ENCODE results near the gene CRACDL. TPM values are rescaled to one million over a fixed set of nuclear protein-coding genes. Genes with fewer than 3 reads are reported as not detected.

CRACDL gene
- total RNA-seq, 1 donor from 2014 or later, result 17.8 TPM

- Histone ChIP-seq H3K36me3 (no peaks in the 10 kb centered on the region), H3K27ac (no peak overlapping the region), H3K4me1 (peaks cover 9% of the 10 kb centered on the region), H3K9me3 (no peaks in the 10 kb centered on the region), H3K4me3 (no peak overlapping the region), H3K27me3 (ENCODE audit: low read depth) (no peaks in the 10 kb centered on the region)
- intact Hi-C loops (cut with DNase I), result no loop called here
- DNase-seq (no peak), ATAC-seq (no peak)
- no peak for TF ChIP-seq CTCF (IDR thresholded peaks at IDR 0.05)
These were observed 63.5 kb downstream of the CRACDL start for GRCh38 chr2:98872526-98872925.

GRCh38 chr2:98871506-98871905, 64.5 kb downstream of the CRACDL start:
- Histone ChIP-seq H3K4me3 (no peak overlapping the region), H3K27ac (no peak overlapping the region)
- no peak for ATAC-seq

GRCh38 chr2:98870516-98871158, 65.4 kb downstream of the CRACDL start:
- Histone ChIP-seq H3K4me3 (no peak overlapping the region), H3K27ac (peak overlapping the region; percentile 46), H3K9me3 (no peaks in the 10 kb centered on the region), H3K36me3 (no peaks in the 10 kb centered on the region), H3K27me3 (ENCODE audit: low read depth) (no peaks in the 10 kb centered on the region), H3K4me1 (peaks cover 9% of the 10 kb centered on the region)
- intact Hi-C loops (cut with DNase I), result no loop called here
- no peak for TF ChIP-seq CTCF (IDR thresholded peaks at IDR 0.05)
- DNase-seq, result no peak
- no peak for ATAC-seq

More at GRCh38 chr2:98871506-98871905, 64.5 kb downstream of the CRACDL start:
- intact Hi-C loops (cut with DNase I), result no loop called here
- DNase-seq, result no peak
- Histone ChIP-seq H3K9me3 (no peaks in the 10 kb centered on the region), H3K36me3 (no peaks in the 10 kb centered on the region), H3K27me3 (ENCODE audit: low read depth) (no peaks in the 10 kb centered on the region), H3K4me1 (peaks cover 9% of the 10 kb centered on the region)
- no peak for TF ChIP-seq CTCF (IDR thresholded peaks at IDR 0.05)

- no peak for TF ChIP-seq CTCF (IDR thresholded peaks at IDR 0.05)
- H3K9me3 ChIP-seq, result no peaks in the 10 kb centered on the region
- intact Hi-C loops (cut with DNase I), result no loop called here
- H3K36me3 ChIP-seq, result no peaks in the 10 kb centered on the region
- H3K4me1 ChIP-seq, result peaks cover 9% of the 10 kb centered on the region
- peak overlapping the region; percentile 37 for H3K4me3 ChIP-seq
- H3K27ac ChIP-seq, result peak overlapping the region; percentile 89
- no peaks in the 10 kb centered on the region for H3K27me3 ChIP-seq (ENCODE audit: low read depth)
- peak; percentile 88 for DNase-seq
- ATAC-seq, result peak; percentile 87 to 88
These were observed 66.2 kb downstream of the CRACDL start for GRCh38 chr2:98869870-98870269.

- peak; percentile 95 to 96 for ATAC-seq
- no peaks in the 10 kb centered on the region for H3K36me3 ChIP-seq
- H3K27ac ChIP-seq, result peak overlapping the region; percentile 89
- intact Hi-C loops (cut with DNase I), result no loop called here
- TF ChIP-seq CTCF (IDR thresholded peaks at IDR 0.05), result no peak
- DNase-seq, result peak; percentile 92
- H3K27me3 ChIP-seq (ENCODE audit: low read depth), result no peaks in the 10 kb centered on the region
- H3K9me3 ChIP-seq, result no peaks in the 10 kb centered on the region
- H3K4me3 ChIP-seq, result peak overlapping the region; percentile 37
- H3K4me1 ChIP-seq, result peaks cover 9% of the 10 kb centered on the region
These were observed 66.8 kb downstream of the CRACDL start for GRCh38 chr2:98869272-98869641.

Data from lower lobe of right lung (tissue), 2 donors.